SK-N-SH (cell line): Measurements from ENCODE around the gene KLHL12.

Source experiments
- CTCF ChIP-seq: fragments of 200-600 bp; sonication (generic); IDR thresholded peaks from 2 replicates; pipeline ENCODE4 v1.6.1; 2017; ENCODE audit warnings: antibody characterized with exemption, mild to moderate bottlenecking, moderate library complexity
- FOXJ3 ChIP-seq: sonication (generic); formaldehyde crosslinking; IDR thresholded peaks from 2 replicates; pipeline ENCODE4 v1.5.1; 2020; ENCODE audit warnings: mild to moderate bottlenecking, missing genetic modification reagents
- GATA2 ChIP-seq: sonication (generic); formaldehyde crosslinking; IDR thresholded peaks from 2 replicates; pipeline ENCODE4 v1.5.0; 2020; ENCODE audit warnings: mild to moderate bottlenecking, missing genetic modification reagents
- IRF3 ChIP-seq: fragments of 150-350 bp; IDR thresholded peaks from 2 replicates; pipeline ENCODE4 v1.6.1; 2016; ENCODE audit warnings: mild to moderate bottlenecking, low read depth, low read length
- MAX ChIP-seq: IDR thresholded peaks from 2 replicates; pipeline ENCODE4 v1.4.0; 2012; ENCODE audit warnings: low read depth
- MEF2A ChIP-seq: IDR thresholded peaks from 2 replicates; pipeline ENCODE4 v1.4.0; 2012; ENCODE audit warnings: low read depth, borderline replicate concordance
- NFIC ChIP-seq: IDR thresholded peaks from 2 replicates; pipeline ENCODE4 v1.4.0; 2012; ENCODE audit warnings: borderline replicate concordance
- NRF1 ChIP-seq: IDR thresholded peaks from 2 replicates; pipeline ENCODE4 v1.6.1; 2012; ENCODE audit warnings: low read depth, mild to moderate bottlenecking, low read length
- POLR2AphosphoS5 ChIP-seq: IDR thresholded peaks from 2 replicates; pipeline ENCODE4 v1.6.1; 2012; ENCODE audit warnings: low read depth, low read length
- REST ChIP-seq: IDR thresholded peaks from 2 replicates; pipeline ENCODE4 v1.6.1; 2012; ENCODE audit warnings: mild to moderate bottlenecking, low read depth, low read length, moderate library complexity
- SMC3 ChIP-seq: IDR thresholded peaks from 2 replicates; pipeline ENCODE4 v1.6.1; 2012; ENCODE audit warnings: low read depth, low read length, improper control_type of control experiment
- TCF12 ChIP-seq: IDR thresholded peaks from 2 replicates; pipeline ENCODE4 v1.4.0; 2012
- USF2 ChIP-seq: fragments of 150-350 bp; IDR thresholded peaks from 2 replicates; pipeline ENCODE4 v1.6.1; 2017; ENCODE audit warnings: antibody characterized with exemption, low read length, low read depth, borderline replicate concordance
- YY1 ChIP-seq: IDR thresholded peaks from 2 replicates; pipeline ENCODE4 v1.4.0; 2012; ENCODE audit warnings: low read depth, mild to moderate bottlenecking

- TF ChIP-seq CTCF: no peak
- no peak for TF ChIP-seq USF2
- no peak for TF ChIP-seq FOXJ3 (CRISPR knock-in tag)
- TF ChIP-seq MEF2A: no peak
- no peak for TF ChIP-seq SMC3
- TF ChIP-seq REST: peak; percentile 62; the same call in 1 of the 2 replicates
- no peak for TF ChIP-seq NFIC
- TF ChIP-seq GATA2: no peak; the same call in 1 of the 2 replicates
- peak; percentile 69 for TF ChIP-seq POLR2AphosphoS5
- no peak for TF ChIP-seq TCF12
- TF ChIP-seq YY1: no peak
- peak; percentile 54; the same call in 1 of the 2 replicates for TF ChIP-seq IRF3
- no peak for TF ChIP-seq NRF1
- TF ChIP-seq MAX: peak; percentile 31
Measured at GRCh38 chr1:202861420-202862132, 65.5 kb downstream of the KLHL12 start.
